SIG-M5 treated with dmso at 0.1 percent for 504 hours (cell line): ENCODE measurements around the gene SMAD3.
A peak's percentile ranks its signal among the peaks of the same experiment; 100 is the strongest.
"Not testable (repeated sequence)": the region's sequence is repeated elsewhere in the genome, so short reads cannot be mapped to it uniquely, and the experiment has no call there.

Experiments used
- DNase-seq: peaks from one replicate; lab custom pipeline; 2025; ENCODE audit not compliant: unreplicated experiment; lab: John Stamatoyannopoulos, UW

Gene SMAD3

DNA sequence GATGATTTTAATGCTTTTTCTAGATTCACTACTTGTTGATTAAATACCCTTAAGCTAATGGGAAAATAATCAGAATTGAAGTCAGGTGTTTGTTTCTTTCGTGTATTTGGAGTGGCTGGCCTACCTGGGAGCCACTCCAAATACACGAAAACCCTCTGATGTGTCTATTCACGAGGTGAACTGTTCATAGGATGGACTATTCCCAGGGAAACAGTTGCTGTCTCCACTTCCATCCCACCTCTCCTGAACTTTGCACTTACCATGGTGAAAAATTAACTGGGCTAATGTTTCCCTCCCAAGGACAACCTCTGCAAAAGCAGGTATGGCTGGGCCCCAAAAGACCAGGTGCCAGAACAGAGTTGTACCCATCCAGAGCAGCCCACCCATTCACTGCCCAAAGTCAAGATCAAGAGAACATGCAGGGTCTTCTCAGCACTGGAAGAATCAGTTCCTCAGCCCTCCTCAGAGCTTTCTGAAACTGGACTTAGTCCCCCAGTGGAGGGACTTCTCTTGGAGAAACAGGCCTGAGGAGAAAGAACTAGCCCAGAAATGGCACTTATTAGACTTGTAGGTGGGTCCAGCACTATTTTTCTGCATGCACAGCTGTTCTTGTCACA is 2.9 kb upstream of the SMAD3 start:
- no peak for DNase-seq

DNA sequence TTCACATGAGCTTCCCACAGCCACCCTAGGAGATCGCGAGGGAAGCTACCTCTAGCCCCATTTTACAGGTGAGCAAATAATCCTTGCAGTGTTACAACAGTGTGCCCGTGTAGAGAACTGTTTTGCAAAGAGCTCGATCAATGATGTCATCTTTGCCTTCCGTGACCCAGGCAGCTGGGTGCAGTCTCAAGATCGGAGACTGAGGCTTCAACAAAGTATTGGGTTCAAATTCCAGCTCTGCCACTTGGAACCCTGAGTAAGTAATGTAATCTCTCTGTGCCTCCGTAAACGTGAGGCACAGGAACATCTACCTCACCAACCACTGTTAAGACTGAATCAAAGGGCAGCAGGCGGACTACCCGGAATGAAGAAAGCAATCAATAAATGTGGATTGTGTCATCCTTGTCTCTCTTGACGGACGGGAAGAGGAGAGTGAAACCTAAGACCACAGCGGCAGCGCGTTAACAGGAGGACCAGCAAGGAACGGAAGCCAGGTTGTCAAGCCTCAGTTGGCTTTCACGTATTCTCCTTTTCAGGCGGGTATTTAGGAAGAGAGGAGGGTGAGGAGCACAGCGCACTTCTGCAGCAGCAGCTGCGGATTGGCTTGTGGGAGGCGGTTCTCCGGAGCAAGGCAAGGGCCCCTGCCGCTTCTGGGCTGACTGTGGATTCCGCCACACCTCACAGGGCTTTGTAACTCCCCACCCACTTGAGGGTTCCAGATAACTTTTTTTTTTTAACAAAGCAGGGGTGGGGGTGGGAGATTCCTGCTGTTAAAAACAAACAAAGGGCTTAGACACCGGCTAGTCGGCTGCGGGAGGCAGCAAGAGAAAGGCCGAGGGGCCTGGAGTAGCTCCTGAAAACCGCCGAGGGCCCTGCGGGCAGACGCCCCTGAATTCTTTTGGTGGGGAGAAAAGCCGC is 1.5 kb upstream of the SMAD3 start:
- peak; percentile 42 for DNase-seq

GRCh38 chr15:67064607-67065530 is 533 bp upstream of the SMAD3 start:
- DNase-seq = no peak

DNA sequence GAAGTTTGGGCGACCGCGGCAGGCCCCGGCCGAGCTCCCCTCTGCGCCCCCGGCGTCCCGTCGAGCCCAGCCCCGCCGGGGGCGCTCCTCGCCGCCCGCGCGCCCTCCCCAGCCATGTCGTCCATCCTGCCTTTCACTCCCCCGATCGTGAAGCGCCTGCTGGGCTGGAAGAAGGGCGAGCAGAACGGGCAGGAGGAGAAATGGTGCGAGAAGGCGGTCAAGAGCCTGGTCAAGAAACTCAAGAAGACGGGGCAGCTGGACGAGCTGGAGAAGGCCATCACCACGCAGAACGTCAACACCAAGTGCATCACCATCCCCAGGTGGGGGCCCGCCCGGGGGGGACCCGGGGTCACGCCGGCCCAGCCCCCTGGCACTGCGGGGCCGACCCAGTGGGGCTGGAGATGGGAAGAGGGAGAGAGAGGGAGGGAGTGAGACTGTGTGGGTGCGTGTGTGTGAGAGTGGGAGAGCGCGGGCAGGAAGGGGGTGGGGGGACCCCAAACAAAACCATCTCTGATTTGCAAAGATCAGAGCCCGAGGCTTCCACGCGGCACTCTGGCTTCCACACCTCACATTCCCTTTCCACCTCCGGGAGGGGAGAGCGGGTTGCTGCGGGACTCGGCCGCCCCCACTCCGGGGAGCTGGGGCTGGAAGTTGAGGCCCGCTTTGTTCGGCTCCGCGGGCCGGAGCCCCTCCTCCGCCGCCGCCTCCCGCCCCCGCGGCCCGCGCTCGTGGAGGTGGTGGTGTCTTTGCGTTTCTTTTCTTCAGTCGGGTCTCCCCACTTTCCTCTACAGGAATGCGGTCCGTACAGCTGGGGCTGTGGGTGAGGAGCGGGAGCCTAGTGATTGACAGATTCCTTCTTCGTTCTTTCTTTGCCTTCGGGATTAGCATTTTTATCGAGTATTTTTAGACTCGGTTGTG is 898 bp downstream of the SMAD3 start:
- no peak for DNase-seq

DNA sequence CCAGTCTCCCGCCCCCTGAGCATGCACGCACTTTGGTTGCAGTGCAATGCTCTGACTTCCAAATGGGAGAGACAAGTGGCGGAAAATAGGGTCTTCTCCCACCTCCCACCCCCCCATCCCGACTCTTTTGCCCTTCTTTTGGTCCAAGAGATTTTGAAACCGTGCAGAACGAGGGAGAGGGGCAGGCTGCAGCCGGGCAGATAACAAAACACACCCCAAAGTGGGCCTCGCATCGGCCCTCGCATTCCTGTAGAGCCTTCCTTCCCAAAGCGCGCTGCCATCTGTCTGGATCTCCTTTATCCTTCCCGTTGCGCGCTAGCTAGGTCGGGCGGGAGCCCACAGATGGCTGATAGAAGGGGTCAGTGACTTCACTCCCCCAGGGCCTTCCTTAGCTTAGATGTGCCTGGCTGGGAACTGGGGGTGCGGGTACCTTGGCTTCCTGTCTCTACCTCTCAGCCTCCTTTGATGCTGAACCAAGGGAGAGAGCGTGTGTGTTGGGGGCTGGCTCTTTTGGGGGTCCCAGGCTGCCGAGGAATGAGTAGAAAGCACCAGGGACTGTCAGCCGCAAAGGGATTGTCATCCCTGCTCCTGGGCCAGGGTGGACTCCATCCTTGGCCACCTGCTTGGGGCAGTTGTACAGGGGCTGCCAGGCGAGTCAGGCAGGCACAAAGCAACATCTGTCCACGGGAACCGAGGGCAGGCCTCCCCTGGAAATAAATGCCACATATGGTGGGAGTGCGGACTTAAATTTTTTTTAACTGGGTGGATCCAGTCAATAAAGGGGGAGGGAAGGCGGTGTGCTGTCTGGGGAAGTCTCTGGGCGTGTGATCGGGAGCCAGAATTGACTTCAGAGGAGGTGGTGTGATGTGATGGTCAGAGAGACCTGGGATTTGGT is 1.8 kb downstream of the SMAD3 start:
- no peak for DNase-seq

DNA sequence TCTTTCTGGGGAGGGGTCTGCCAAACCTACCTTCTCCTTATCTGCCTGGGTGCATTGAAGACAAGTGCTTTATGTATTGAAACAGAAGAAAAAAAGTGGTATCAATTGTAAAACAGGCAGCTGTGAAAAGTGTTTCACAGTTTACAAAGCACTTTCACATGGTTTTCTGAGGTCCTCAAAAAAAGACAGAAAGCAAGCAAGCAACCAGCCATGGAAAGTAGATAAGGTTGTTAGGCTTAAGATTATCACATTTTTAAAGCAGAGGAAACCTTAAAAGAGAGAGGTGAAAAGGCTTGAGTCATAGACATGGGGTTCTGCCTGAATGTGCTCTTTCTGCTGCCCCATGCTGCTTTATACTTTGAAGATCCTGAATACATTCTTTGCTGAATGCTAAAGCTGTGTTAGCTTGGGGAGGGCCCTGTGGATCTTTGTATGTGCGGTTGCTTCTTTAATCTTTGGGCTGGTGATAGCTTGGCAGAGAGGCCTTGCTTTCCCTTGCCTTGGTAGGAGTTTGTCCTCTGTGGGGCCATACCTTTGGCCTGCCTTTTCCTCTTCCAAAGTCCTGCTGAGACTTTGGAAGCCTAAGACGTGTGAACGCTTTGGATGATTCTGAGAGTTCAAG is 2.6 kb downstream of the SMAD3 start:
- DNase-seq = no peak

DNA sequence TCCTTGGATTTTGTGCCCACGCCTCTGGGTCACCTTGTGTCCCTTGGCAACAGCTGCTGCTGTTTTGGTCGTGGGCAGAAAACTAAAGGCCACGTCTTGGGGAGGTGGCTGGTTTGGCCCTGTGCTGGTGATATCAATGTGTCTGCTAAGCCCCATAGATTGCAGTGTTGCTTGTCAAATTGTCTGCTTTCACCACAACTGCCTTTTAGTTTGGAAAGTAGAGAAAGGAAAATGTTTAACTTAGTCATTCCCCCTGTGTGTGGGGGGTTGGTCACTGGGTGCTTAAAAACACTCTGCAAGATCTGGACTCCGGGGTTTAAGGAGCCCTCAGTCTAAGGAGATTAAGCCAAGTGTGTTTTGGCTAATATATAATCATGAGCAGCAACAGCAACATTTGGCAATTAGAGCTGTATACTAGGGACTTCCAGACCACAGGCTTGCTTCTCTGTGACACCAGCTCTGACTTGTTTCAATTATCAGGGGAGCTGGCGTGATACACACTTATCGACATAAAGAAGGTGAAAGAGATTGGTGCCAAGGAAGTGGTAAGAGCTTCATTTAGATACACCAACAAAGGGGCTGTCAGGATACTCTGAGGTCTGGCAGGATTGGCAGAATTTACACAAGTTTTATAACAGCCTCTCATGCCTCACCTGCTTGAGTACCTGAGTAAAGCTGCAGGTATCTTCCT is 3.5 kb downstream of the SMAD3 start:
- no peak for DNase-seq

- DNase-seq = no peak
Measured at GRCh38 chr15:67070150-67070549, 4.7 kb downstream of the SMAD3 start.

DNA sequence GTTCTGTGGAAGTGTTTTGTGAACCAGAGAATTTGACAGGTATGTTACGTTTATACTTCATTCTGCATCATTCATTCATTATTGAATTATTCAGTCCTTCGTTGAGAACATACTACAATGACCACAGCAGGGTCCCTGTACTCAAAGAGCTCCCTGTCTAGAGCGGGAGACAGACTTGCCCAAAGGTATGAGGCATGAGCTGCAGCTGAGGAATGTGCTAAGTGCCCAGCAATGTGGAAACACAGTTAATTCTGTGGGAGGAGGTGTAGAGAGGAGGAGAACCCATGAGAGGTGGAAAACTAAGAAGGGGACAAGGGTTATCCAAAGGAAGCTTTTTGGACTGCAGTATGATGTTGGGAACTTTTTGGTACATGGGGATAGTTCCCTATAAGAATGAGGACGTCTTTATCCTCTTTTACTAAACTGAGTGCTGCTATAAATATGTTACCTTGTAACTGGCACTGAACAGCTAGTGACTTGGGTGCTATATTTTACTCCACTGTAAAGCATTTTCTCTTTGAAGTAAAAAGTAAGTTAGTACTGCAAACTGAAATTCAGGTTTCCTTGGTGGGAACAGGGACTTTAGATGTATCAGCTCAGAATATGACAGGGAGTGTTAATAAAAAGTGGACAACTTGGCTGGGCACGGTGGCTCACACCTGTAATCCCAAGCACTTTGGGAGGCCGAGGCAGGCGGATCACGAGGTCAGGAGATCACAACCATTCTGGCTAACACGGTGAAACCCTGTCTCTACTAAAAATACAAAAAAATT is 5.7 kb downstream of the SMAD3 start:
- DNase-seq = no peak

GRCh38 chr15:67072442-67072841 is 7.0 kb downstream of the SMAD3 start:
- DNase-seq = no peak

DNA sequence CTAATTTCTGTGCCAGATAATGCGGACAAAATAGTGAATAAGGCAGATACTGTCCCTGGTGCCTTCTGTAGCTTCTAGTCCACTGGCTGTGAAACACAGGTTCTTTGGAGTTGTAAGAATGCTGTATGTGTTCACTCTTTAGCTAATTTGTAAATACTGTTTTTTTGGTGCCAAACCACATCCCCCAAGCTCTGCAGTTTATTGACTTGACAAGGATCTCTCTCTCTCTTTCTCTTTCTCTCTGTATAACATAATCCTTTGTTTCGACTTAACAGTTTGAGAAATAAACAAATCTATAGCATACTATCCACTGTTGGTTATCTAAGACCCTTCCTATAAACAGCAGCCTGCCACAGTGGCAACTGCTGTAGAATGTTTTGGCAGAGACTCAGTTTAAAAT is 7.6 kb downstream of the SMAD3 start:
- no peak for DNase-seq

DNA sequence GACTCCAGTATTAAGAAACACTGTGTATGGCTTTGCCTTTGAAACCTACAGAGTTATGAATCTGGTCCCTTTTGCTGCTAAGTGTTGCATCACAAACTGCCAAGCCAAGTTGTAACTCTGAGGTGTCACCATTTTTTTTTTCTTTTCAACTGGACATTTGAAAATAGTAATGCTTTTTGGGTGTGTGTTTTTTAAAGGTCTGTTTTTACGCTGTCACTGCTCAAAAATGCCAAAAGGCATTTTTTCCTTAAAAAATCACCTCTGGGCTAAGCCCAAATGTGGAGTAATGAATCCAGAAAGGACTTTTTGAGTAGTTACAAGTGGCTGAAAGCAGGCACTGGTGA is 9.5 kb downstream of the SMAD3 start:
- peak; percentile 42 for DNase-seq

DNA sequence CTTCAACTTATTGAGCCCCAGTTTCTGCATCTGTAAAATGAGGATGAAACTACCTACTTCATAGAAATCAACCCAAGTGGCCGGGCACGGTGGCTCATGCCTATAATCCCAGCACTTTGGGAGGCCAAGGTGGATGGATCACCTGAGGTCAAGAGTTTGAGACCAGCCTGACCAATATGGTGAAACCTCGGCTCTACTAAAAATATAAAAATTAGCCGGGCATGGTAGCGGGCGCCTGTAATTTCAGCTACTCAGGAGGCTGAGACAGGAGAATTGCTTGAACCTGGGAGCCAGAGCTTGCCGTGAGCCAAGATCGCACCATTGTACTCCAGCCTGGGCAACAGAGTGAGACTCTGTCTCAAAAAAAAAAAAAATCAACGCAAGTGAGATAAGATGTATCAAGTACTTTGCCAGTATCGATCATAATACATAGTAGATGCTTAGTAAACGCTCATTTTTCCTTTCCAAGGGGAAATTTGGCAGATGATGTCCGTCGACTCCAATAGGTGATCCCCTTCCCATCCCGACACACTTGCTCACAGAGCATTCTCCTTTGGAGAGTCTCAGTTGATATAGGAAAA is 10.2 kb downstream of the SMAD3 start:
- DNase-seq = not testable (repeated sequence)

DNA sequence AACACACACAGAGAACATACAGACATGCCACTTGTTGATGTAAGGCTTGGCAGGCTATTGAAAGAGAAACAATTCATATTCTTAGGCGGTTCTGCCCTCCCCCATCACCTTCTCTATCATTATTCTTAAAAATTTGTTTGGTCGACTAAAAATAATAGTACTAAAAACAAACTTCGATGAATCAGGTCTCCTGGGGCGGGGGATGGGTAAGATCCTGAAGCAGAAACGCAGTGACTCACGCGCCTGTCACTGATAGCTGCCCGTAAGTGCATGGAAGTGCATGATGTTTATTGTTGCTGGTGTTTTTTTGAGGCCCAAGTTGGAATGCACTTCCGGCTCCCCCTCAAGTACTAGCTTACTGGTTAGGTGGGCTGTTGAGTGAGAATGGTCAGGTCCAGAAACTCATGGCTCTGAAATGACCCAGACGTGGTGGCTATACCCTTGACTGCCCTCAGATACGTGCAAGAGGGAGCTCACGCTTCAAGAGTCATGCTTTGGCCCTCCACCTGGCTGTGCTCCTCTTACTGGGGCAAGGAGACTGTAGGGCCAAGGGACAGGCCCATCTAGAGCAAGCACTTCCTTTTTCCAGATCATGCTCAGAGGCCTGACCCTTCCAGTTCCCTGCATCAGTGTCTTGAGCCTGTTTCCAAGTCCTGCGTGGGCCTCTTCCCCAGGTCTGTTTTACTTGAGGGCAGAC is 10.9 kb downstream of the SMAD3 start:
- DNase-seq = no peak

GRCh38 chr15:67077641-67078215 is 12.3 kb downstream of the SMAD3 start:
- peak; percentile 30 for DNase-seq

GRCh38 chr15:67079361-67079760 is 14.0 kb downstream of the SMAD3 start:
- DNase-seq = no peak
